ENCODE data around the gene ZFP57. TPM values are rescaled to one million over a fixed set of nuclear protein-coding genes. Genes with fewer than 3 reads are reported as not detected.

The ZFP57 gene
- total and polyA plus RNA-seq, 2 experiments from 2014 or later: not detected

DNA sequence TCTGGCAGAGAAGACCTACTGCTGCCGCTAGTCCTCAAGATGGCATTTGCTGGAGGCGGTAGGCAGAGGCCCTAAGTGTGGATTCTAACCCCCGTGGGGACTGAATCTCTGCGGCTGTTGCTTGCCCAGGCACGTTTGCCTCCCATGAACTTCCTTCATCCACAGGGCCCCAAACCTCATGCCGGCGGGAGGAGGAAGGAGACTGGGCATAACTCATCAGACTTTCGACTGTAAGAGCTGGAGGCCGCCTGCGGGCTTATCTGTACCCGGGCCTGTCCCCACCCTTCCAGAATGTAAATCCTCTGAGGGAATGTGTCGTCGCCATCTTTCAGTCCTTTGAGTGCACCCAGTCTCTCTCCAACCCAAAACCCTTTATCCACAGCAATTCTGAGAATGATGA, 990 bp downstream of the ZFP57 start:
- no peaks in the 10 kb centered on the region for H3K27me3 ChIP-seq
- no peak overlapping the region for H3K27ac ChIP-seq
- no peak overlapping the region for H2AFZ ChIP-seq
- no peak for DNase-seq (ENCODE audit: low spot score)
- no peaks in the 10 kb centered on the region for H3K36me3 ChIP-seq (replicated peaks; ENCODE audit: insufficient read depth, low read depth)
- no peak overlapping the region for H3K4me3 ChIP-seq
- 91% methylated on average over 13 of the region's 13 CpGs for WGBS (ENCODE audit: low lambda C conversion rate, missing lambda C conversion rate)
- no peaks in the 10 kb centered on the region for H3K9me2 ChIP-seq (replicated peaks; ENCODE audit: insufficient read depth)
- H3K4me1 ChIP-seq (ENCODE audit: insufficient read depth): no peaks in the 10 kb centered on the region
- no peaks in the 10 kb centered on the region for H4K20me1 ChIP-seq (ENCODE audit: insufficient read depth, poor library complexity, severe bottlenecking)
- H3K79me2 ChIP-seq: no peaks in the 10 kb centered on the region
- H3K4me2 ChIP-seq: no peak overlapping the region
- TF ChIP-seq CTCF (IDR thresholded peaks at IDR 0.05; ENCODE audit: poor library complexity) (no peak), EZH2phosphoT487 (IDR thresholded peaks at IDR 0.05; ENCODE audit: low read depth, severe bottlenecking, unreplicated experiment) (no peak), EZH2 (IDR thresholded peaks at IDR 0.05; ENCODE audit: borderline replicate concordance) (no peak)
- H3K9me3 ChIP-seq (ENCODE audit: low read depth): no peaks in the 10 kb centered on the region

- no peak overlapping the region for H3K4me3 ChIP-seq
- no peaks in the 10 kb centered on the region for H4K20me1 ChIP-seq (ENCODE audit: insufficient read depth, poor library complexity, severe bottlenecking)
- no peaks in the 10 kb centered on the region for H3K27me3 ChIP-seq
- no peak overlapping the region for H3K27ac ChIP-seq
- H3K9me3 ChIP-seq (ENCODE audit: low read depth): no peaks in the 10 kb centered on the region
- TF ChIP-seq EZH2phosphoT487 (IDR thresholded peaks at IDR 0.05; ENCODE audit: low read depth, severe bottlenecking, unreplicated experiment): no peak
- no peak overlapping the region for H3K4me2 ChIP-seq
- no peaks in the 10 kb centered on the region for H3K9me2 ChIP-seq (replicated peaks; ENCODE audit: insufficient read depth)
- H3K36me3 ChIP-seq (replicated peaks; ENCODE audit: insufficient read depth, low read depth): no peaks in the 10 kb centered on the region
- no peak for DNase-seq (ENCODE audit: low spot score)
- no peaks in the 10 kb centered on the region for H3K4me1 ChIP-seq (ENCODE audit: insufficient read depth)
- no peaks in the 10 kb centered on the region for H3K79me2 ChIP-seq
- WGBS (ENCODE audit: low lambda C conversion rate, missing lambda C conversion rate): 92% methylated on average over 5 of the region's 5 CpGs
- H2AFZ ChIP-seq: no peak overlapping the region
These were observed 2.8 kb downstream of the ZFP57 start for GRCh38 chr6:29678114-29678513.

- Histone ChIP-seq H3K27me3 (no peaks in the 10 kb centered on the region), H3K9me3 (ENCODE audit: low read depth) (no peaks in the 10 kb centered on the region), H3K79me2 (no peaks in the 10 kb centered on the region), H3K4me3 (no peak overlapping the region), H3K4me1 (ENCODE audit: insufficient read depth) (no peaks in the 10 kb centered on the region), H2AFZ (no peak overlapping the region), H4K20me1 (ENCODE audit: insufficient read depth, poor library complexity, severe bottlenecking) (no peaks in the 10 kb centered on the region), H3K36me3 (replicated peaks; ENCODE audit: insufficient read depth, low read depth) (no peaks in the 10 kb centered on the region), H3K27ac (no peak overlapping the region), H3K4me2 (no peak overlapping the region), H3K9me2 (replicated peaks; ENCODE audit: insufficient read depth) (no peaks in the 10 kb centered on the region)
- 68% methylated on average over 2 of the region's 2 CpGs for WGBS (ENCODE audit: low lambda C conversion rate, missing lambda C conversion rate)
- no peak for TF ChIP-seq EZH2phosphoT487 (IDR thresholded peaks at IDR 0.05; ENCODE audit: low read depth, severe bottlenecking, unreplicated experiment)
- no peak for TF ChIP-seq EZH2 (IDR thresholded peaks at IDR 0.05; ENCODE audit: borderline replicate concordance)
- TF ChIP-seq CTCF (IDR thresholded peaks at IDR 0.05; ENCODE audit: poor library complexity): no peak
- DNase-seq (ENCODE audit: low spot score): no peak
These were observed 3.9 kb downstream of the ZFP57 start for GRCh38 chr6:29676981-29677601.

DNA sequence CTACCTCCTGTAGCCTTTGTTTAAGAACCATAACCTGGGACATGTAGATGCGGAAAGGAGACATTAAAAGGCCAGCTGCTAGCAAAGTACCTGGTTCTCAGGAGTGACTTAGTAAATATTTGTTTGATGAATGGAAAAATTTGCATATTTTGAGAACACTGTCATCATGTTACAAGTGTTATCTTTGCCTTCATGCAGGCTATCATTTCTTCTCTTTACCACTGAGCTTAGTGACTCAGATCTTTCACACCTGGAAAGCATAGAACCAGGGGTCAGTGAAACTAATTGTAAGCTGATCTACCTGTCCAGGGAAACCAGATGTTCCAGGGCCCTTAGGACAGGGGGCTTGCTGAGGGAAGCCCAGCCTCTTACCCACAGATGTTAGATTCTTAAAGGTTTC, 5.4 kb downstream of the ZFP57 start:
- H4K20me1 ChIP-seq (ENCODE audit: insufficient read depth, poor library complexity, severe bottlenecking): no peaks in the 10 kb centered on the region
- no peaks in the 10 kb centered on the region for H3K36me3 ChIP-seq (replicated peaks; ENCODE audit: insufficient read depth, low read depth)
- H3K4me3 ChIP-seq: no peak overlapping the region
- H3K9me3 ChIP-seq (ENCODE audit: low read depth): no peaks in the 10 kb centered on the region
- DNase-seq (ENCODE audit: low spot score): no peak
- TF ChIP-seq EZH2phosphoT487 (IDR thresholded peaks at IDR 0.05; ENCODE audit: low read depth, severe bottlenecking, unreplicated experiment) (no peak), CTCF (IDR thresholded peaks at IDR 0.05; ENCODE audit: poor library complexity) (no peak), EZH2 (IDR thresholded peaks at IDR 0.05; ENCODE audit: borderline replicate concordance) (no peak)
- peaks cover 4% of the 10 kb centered on the region for H3K27me3 ChIP-seq
- no peaks in the 10 kb centered on the region for H3K79me2 ChIP-seq
- H3K4me2 ChIP-seq: no peak overlapping the region
- H2AFZ ChIP-seq: no peak overlapping the region
- no peak overlapping the region for H3K27ac ChIP-seq
- H3K9me2 ChIP-seq (replicated peaks; ENCODE audit: insufficient read depth): no peaks in the 10 kb centered on the region
- H3K4me1 ChIP-seq (ENCODE audit: insufficient read depth): no peaks in the 10 kb centered on the region
- 90% methylated on average over 1 of the region's 1 CpG for WGBS (ENCODE audit: low lambda C conversion rate, missing lambda C conversion rate)
